PC-9 (cell line): ENCODE data around the gene TMBIM6. TPM values are rescaled to one million over a fixed set of nuclear protein-coding genes. Genes with fewer than 3 reads are reported as not detected.
A peak's percentile ranks its signal among the peaks of the same experiment; 100 is the strongest.
"Not testable (repeated sequence)": the region's sequence is repeated elsewhere in the genome, so short reads cannot be mapped to it uniquely, and the experiment has no call there.

Experiments
- BruUV-seq: library from RNA; stranded (reverse); fragments of 400-500 nt; replicated peaks from 2 replicates; lab custom pipeline; 2021; lab: Mats Ljungman, UMichigan
- CTCF ChIA-PET: fragments of 300-600 bp; sonication (Branson Sonifier 250); formaldehyde crosslinking; loops from one replicate; lab custom pipeline; 2022; ENCODE audit warnings: antibody characterized with exemption; lab: Charles Lee
- POLR2A ChIA-PET: fragments of 300-600 bp; sonication (Branson Sonifier 250); formaldehyde crosslinking; loops from one replicate; lab custom pipeline; 2022; ENCODE audit warnings: antibody characterized with exemption; ENCODE audit not compliant: unreplicated experiment; lab: Charles Lee
- DNase-seq, 2 experiments: peaks; one replicate each; pipeline versions ENCODE4 v3.0.0 to v3.0.0-alpha.2; 2015 to 2022; ENCODE audit warnings: mixed read lengths in 1 of 2
- H2AFZ ChIP-seq: fragments of 200-600 bp; sonication (generic); 2 replicates; pipeline ENCODE4 v1.8.1; 2017; ENCODE audit warnings: antibody characterized with exemption
- H3F3A ChIP-seq: fragments of 200-600 bp; sonication (generic); 2 replicates; pipeline ENCODE4 v1.8.1; 2017; ENCODE audit warnings: antibody characterized with exemption, mild to moderate bottlenecking, low read depth; ENCODE audit not compliant: insufficient read depth
- H3K27ac ChIP-seq: fragments of 200-600 bp; sonication (generic); 2 replicates; pipeline ENCODE4 v1.6.1; 2016; ENCODE audit warnings: mixed run types
- H3K27me3 ChIP-seq: fragments of 200-600 bp; sonication (generic); 2 replicates; pipeline ENCODE4 v1.6.1; 2016; ENCODE audit warnings: low read depth, mixed run types; ENCODE audit not compliant: insufficient read depth
- H3K36me3 ChIP-seq: fragments of 200-600 bp; sonication (generic); 2 replicates; pipeline ENCODE4 v1.6.1; 2016; ENCODE audit warnings: low read depth, mixed run types
- H3K4me1 ChIP-seq: fragments of 200-600 bp; sonication (generic); replicated peaks from 2 replicates; pipeline ENCODE4 v1.6.1; 2016; ENCODE audit warnings: mixed run types; ENCODE audit not compliant: insufficient read depth
- H3K4me2 ChIP-seq: fragments of 200-600 bp; sonication (generic); 2 replicates; pipeline ENCODE4 v1.6.1; 2017; ENCODE audit warnings: mixed run types
- H3K4me3 ChIP-seq: fragments of 200-600 bp; sonication (generic); 2 replicates; pipeline ENCODE4 v1.6.1; 2016; ENCODE audit warnings: mixed run types
- H3K79me2 ChIP-seq: fragments of 200-600 bp; sonication (generic); 2 replicates; pipeline ENCODE4 v1.6.1; 2017; ENCODE audit warnings: low read depth, mixed run types
- H3K9me2 ChIP-seq: fragments of 200-600 bp; sonication (generic); 2 replicates; pipeline ENCODE4 v1.8.1; 2017; ENCODE audit warnings: mild to moderate bottlenecking; ENCODE audit not compliant: insufficient read depth
- H3K9me3 ChIP-seq: fragments of 200-600 bp; sonication (generic); 2 replicates; pipeline ENCODE4 v1.8.1; 2016; ENCODE audit warnings: low read depth; ENCODE audit not compliant: insufficient read depth
- H4K20me1 ChIP-seq: fragments of 200-600 bp; sonication (generic); 2 replicates; pipeline ENCODE4 v1.8.1; 2017; ENCODE audit not compliant: insufficient read depth
- CTCF ChIP-seq: fragments of 200-600 bp; sonication (generic); conservative IDR thresholded peaks from 2 replicates; pipeline ENCODE4 v1.6.1; 2017; ENCODE audit warnings: mixed run types, antibody characterized with exemption, mild to moderate bottlenecking, moderate library complexity
- EZH2 ChIP-seq: fragments of 200-600 bp; sonication (generic); IDR thresholded peaks from 2 replicates; pipeline ENCODE4 v1.8.0; 2017; ENCODE audit warnings: antibody characterized with exemption, low read depth
- intact Hi-C: fragments of 100-400 bp; cut with micrococcal nuclease; formaldehyde crosslinking; loops from one replicate; pipeline ENCODE4 v1.10.0; 2022; ENCODE audit not compliant: unreplicated experiment
- total RNA-seq: library from RNA; stranded (reverse); gene quantifications from 2 replicates; pipeline ENCODE4 v1.2.3, GENCODE V29; 2021

Gene TMBIM6
- total RNA-seq, 1 experiment from 2014 or later, result 690 TPM

DNA sequence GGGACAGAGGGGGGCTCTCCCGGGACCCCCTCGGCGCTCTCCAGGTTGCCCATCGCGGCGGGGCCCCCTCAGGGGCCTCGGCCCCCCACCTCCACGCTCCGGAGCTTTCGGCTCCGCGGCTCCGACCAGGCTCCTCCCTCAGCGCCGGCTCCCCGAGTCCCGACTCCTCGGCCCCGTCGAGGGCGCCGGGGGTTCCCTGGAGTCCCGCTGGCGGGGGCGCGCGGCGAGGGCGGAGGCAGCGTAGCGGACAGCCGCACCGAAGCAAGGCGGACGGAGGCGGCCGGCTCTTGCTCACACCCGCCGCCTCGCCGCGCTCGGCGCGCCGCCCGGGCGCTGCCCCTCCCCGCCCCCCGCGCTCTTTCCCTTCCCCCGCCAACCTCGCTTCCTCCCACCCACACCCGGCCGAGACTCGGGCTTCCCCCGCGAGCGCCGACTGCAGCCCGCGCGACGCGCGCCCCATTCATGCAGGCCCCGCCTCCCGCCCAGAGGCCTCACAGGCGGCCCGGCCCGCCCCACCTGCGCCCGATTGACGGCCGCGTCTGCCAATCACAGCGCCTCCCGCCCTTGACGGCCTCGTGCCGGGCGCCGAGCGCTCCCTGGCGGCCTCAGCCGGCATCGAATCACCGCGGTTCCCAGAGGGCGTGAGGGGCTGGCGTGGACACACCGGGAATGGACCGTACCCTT is 34.1 kb upstream of the TMBIM6 start, which contains the start of gene FMNL3:
TSS of gene FMNL3 (minus strand) at position 278 of the 684 bp plus-strand sequence. CDS start at position 53, 225 bp downstream.
- H3K27ac ChIP-seq, result no peak within 1 kb of the TSS
- H4K20me1 ChIP-seq, result no peaks in the 10 kb centered on the region
- no peaks in the 10 kb centered on the region for H3K79me2 ChIP-seq
- H3K36me3 ChIP-seq, result no peaks in the 10 kb centered on the region
- H3K4me3 ChIP-seq, result peak within 1 kb of the TSS; percentile 65
- no peaks in the 10 kb centered on the region for H3F3A ChIP-seq
- peak within 1 kb of the TSS; percentile 90 for H2AFZ ChIP-seq
- POLR2A ChIA-PET, result interaction anchor here (0.6 kb wide), 1 partner anchor 444 kb away, joined by 10 read pairs; no protein-coding TSS in a partner anchor
- no peaks in the 10 kb centered on the region for H3K9me2 ChIP-seq
- no TSS peak for BruUV-seq
- no peaks in the 10 kb centered on the region for H3K9me3 ChIP-seq
- CTCF ChIA-PET, result interaction anchor here (2.0 kb wide), 1 partner anchor 63 kb away, joined by 20 read pairs; no protein-coding TSS in a partner anchor
- no peak for TF ChIP-seq EZH2
- TF ChIP-seq CTCF, result peak; percentile 89
- H3K27me3 ChIP-seq, result peaks cover 36% of the 10 kb centered on the region
- H3K4me2 ChIP-seq, result peak within 1 kb of the TSS; percentile 93
- no peaks in the 10 kb centered on the region for H3K4me1 ChIP-seq
- DNase-seq, result peak; percentile 71 to 96
- intact Hi-C loops, result loop anchor here (1.0 to 10.0 kb wide), 4 partner anchors 63 to 342 kb away; partner anchors contain the start of gene SPATS2

DNA sequence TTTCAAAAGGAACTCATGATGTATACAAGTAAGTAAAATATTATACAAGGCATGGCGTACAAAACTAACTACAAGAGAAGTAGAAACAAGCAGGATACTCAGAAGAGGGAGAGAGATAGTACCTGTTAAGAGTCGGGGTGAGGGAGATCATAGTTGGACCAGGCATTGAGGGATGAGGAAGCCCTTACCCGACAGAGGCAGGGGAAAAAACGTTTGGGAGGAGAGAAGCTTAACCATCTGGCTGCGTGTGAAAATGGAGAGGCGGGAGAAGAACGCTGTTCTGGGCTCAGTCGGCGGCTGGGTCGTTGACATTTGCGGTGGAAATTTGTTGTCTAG is 33.6 kb upstream of the TMBIM6 start:
- intact Hi-C loops, result loop anchor here (1.0 to 10.0 kb wide), 4 partner anchors 63 to 343 kb away; partner anchors contain the start of gene SPATS2
- CTCF ChIA-PET, result interaction anchor here (0.7 kb wide), 1 partner anchor 10 kb away, joined by 5 read pairs; no protein-coding TSS in a partner anchor
- Histone ChIP-seq H2AFZ (no peak overlapping the region), H3K79me2 (no peaks in the 10 kb centered on the region), H4K20me1 (no peaks in the 10 kb centered on the region), H3F3A (no peaks in the 10 kb centered on the region), H3K27me3 (peaks cover 41% of the 10 kb centered on the region), H3K4me1 (no peaks in the 10 kb centered on the region), H3K9me3 (no peaks in the 10 kb centered on the region), H3K27ac (no peak overlapping the region), H3K9me2 (no peaks in the 10 kb centered on the region), H3K4me2 (peak overlapping the region; percentile 93), H3K36me3 (no peaks in the 10 kb centered on the region), H3K4me3 (peak overlapping the region; percentile 65; the same call in 1 of the 2 replicates)
- POLR2A ChIA-PET, result no interaction called here
- no peak for DNase-seq
- TF ChIP-seq CTCF (0 out of 2 replicates have a peak, but pooled peaks have one; percentile 49), EZH2 (no peak)
- BruUV-seq, result no TSS peak

DNA sequence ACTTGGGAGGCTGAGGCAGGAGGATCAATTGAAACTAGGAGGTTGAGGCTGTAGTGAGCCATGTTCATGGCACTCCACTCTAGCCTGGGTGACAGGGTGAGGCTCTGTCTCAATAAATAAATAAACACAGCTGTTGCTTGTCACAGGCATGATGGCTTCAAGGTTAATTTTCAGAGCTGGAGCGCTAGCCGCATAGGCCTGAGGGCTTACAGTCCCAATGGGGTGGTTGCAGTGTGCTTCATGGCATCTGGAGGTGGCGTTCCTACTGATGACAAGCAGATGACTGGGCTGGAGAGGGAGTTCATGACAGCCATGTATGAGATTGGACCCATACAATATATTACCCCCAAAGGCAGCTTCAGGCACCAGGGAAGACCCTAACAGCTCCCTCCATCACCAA is 32.5 kb upstream of the TMBIM6 start:
- TF ChIP-seq CTCF (no peak), EZH2 (no peak)
- H3K9me3 ChIP-seq, result no peaks in the 10 kb centered on the region
- peaks cover 41% of the 10 kb centered on the region for H3K27me3 ChIP-seq
- no peak overlapping the region for H2AFZ ChIP-seq
- no peak for DNase-seq
- H3K4me1 ChIP-seq, result no peaks in the 10 kb centered on the region
- no peaks in the 10 kb centered on the region for H3K9me2 ChIP-seq
- ChIA-PET CTCF (interaction anchor here (0.6 kb wide), 2 partner anchors 69 to 147 kb away, joined by 3 to 10 read pairs; no protein-coding TSS in a partner anchor), POLR2A (no interaction called here)
- H3K36me3 ChIP-seq, result no peaks in the 10 kb centered on the region
- no peaks in the 10 kb centered on the region for H3F3A ChIP-seq
- no peak overlapping the region for H3K4me3 ChIP-seq
- H4K20me1 ChIP-seq, result no peaks in the 10 kb centered on the region
- intact Hi-C loops, result loop anchor here (10.0 kb wide), 1 partner anchor 344 kb away; the partner anchor contains the start of gene SPATS2
- H3K27ac ChIP-seq, result no peak overlapping the region
- no peak overlapping the region for H3K4me2 ChIP-seq
- BruUV-seq, result no TSS peak
- no peaks in the 10 kb centered on the region for H3K79me2 ChIP-seq

GRCh38 chr12:49713952-49714351 is 27.4 kb upstream of the TMBIM6 start:
- intact Hi-C loops, H3K9me3 ChIP-seq, H3K79me2 ChIP-seq, POLR2A ChIA-PET, H3K4me2 ChIP-seq, H3K4me3 ChIP-seq, BruUV-seq, H3K4me1 ChIP-seq, H3F3A ChIP-seq, H4K20me1 ChIP-seq, H3K36me3 ChIP-seq, H3K27ac ChIP-seq, H2AFZ ChIP-seq, DNase-seq, H3K9me2 ChIP-seq, CTCF ChIA-PET: not testable (repeated sequence)
- peaks cover 58% of the 10 kb centered on the region for H3K27me3 ChIP-seq
